Endothelial cell of umbilical vein (primary cell): Measurements from ENCODE around the gene ALDH5A1. TPM values are rescaled to one million over a fixed set of nuclear protein-coding genes. Genes with fewer than 3 reads are reported as not detected.

Source experiments
- BruUV-seq: library from RNA; stranded (reverse); fragments of 400-500 nt; replicated peaks from 2 replicates; lab custom pipeline; 2021; lab: Mats Ljungman, UMichigan
- CTCF ChIA-PET: fragments of 300-600, 350-600 bp; sonication (Branson Sonifier 250); formaldehyde crosslinking; loops from one replicate; lab custom pipeline; 2021; ENCODE audit warnings: antibody characterized with exemption, inconsistent platforms; lab: Charles Lee
- POLR2A ChIA-PET: fragments of 300-600, 350-600 bp; sonication (Branson Sonifier 250); formaldehyde crosslinking; loops from one replicate; lab custom pipeline; 2021; ENCODE audit warnings: antibody characterized with exemption, inconsistent platforms; lab: Charles Lee
- DNase-seq: peaks from one replicate; pipeline ENCODE4 v3.0.0-alpha.2; 2011; ENCODE audit warnings: low read depth, low spot score
- FAIRE-seq: peaks from 2 replicates; lab custom pipeline; 2011; peaks lifted over from hg19 to GRCh38; lab: Jason Lieb, UNC
- H2AFZ ChIP-seq: 2 replicates; pipeline ENCODE4 v1.6.0; 2012; ENCODE audit warnings: low read depth, low read length, control low read depth, inconsistent platforms
- H3K27ac ChIP-seq: 2 replicates; pipeline ENCODE4 v1.5.1; 2011; ENCODE audit warnings: low read depth, mild to moderate bottlenecking, control low read depth, low read length, moderate library complexity; ENCODE audit not compliant: insufficient read depth
- H3K27me3 ChIP-seq, 2 experiments: 2 replicates each; pipeline versions ENCODE4 v1.6.0 to v1.6.1; 2011; ENCODE audit warnings: low read length in 2 of 2, mixed read lengths in 1 of 2; ENCODE audit not compliant: control insufficient read depth in 2 of 2, insufficient read depth in 2 of 2
- H3K36me3 ChIP-seq, 2 experiments: 2 replicates in 1 of 2; 3 replicates in 1 of 2; pipeline ENCODE4 v1.5.1; 2011; ENCODE audit warnings: low read length in 2 of 2, mild to moderate bottlenecking in 1 of 2, moderate library complexity in 1 of 2; ENCODE audit not compliant: control insufficient read depth in 2 of 2, insufficient read depth in 2 of 2; ENCODE audit errors: extremely low read depth in 1 of 2
- H3K4me1 ChIP-seq: 3 replicates; pipeline ENCODE4 v1.5.1; 2011; ENCODE audit warnings: mild to moderate bottlenecking, low read length; ENCODE audit not compliant: control insufficient read depth, insufficient read depth; ENCODE audit errors: extremely low read depth
- H3K4me2 ChIP-seq: 2 replicates; pipeline ENCODE4 v1.6.1; 2011; ENCODE audit warnings: low read length, control low read depth, mixed read lengths; ENCODE audit not compliant: insufficient read depth
- H3K4me3 ChIP-seq, 3 experiments: fragments of 200-600 bp in 1 of 3; sonication (generic), shearing (Covaris generic) in 1 of 3; replicated peaks in 1 of 3; 2 replicates each; pipeline ENCODE4 v1.5.1; 2011 to 2016; ENCODE audit warnings: control low read depth in 3 of 3, low read length in 3 of 3, mild to moderate bottlenecking in 2 of 3, inconsistent platforms in 1 of 3, low read depth in 1 of 3, moderate library complexity in 1 of 3; ENCODE audit not compliant: insufficient read depth in 1 of 3
- H3K79me2 ChIP-seq: 2 replicates; pipeline ENCODE4 v1.6.0; 2012; ENCODE audit warnings: low read length, inconsistent platforms; ENCODE audit not compliant: control insufficient read depth, insufficient read depth
- H3K9ac ChIP-seq: replicated peaks from 2 replicates; pipeline ENCODE3; 2011; ENCODE audit warnings: low read length, control low read depth; ENCODE audit not compliant: insufficient read depth; ENCODE audit errors: extremely low read depth
- H3K9me1 ChIP-seq: replicated peaks from 3 replicates; pipeline ENCODE4 v1.6.0; 2011; ENCODE audit warnings: mild to moderate bottlenecking, low read length; ENCODE audit not compliant: control insufficient read depth, insufficient read depth; ENCODE audit errors: extremely low read depth
- H3K9me3 ChIP-seq: replicated peaks from 2 replicates; pipeline ENCODE4 v1.5.1; 2012; ENCODE audit warnings: low read length, inconsistent platforms; ENCODE audit not compliant: control insufficient read depth, insufficient read depth
- H4K20me1 ChIP-seq: replicated peaks from 2 replicates; pipeline ENCODE3; 2011; ENCODE audit warnings: mild to moderate bottlenecking, low read length; ENCODE audit not compliant: control insufficient read depth, insufficient read depth; ENCODE audit errors: extremely low read depth
- CTCF ChIP-seq, 2 donors: IDR thresholded peaks; 1 replicate in 1 of 2; 2 replicates in 1 of 2; pipeline ENCODE4 v1.5.1; 2011; ENCODE audit warnings: low read length in 2 of 2, mild to moderate bottlenecking in 2 of 2, moderate library complexity in 2 of 2, control low read depth in 1 of 2, inconsistent platforms in 1 of 2, low read depth in 1 of 2; ENCODE audit not compliant: insufficient read depth in 1 of 2; ENCODE audit errors: extremely low read depth in 1 of 2
- GATA2 ChIP-seq: IDR thresholded peaks from 2 replicates; pipeline ENCODE4 v1.7.0; 2011; ENCODE audit warnings: low read depth, mild to moderate bottlenecking, moderate library complexity, mixed read lengths, low read length; ENCODE audit not compliant: insufficient read length, insufficient read depth
- JUN ChIP-seq: IDR thresholded peaks from 2 replicates; pipeline ENCODE4 v1.6.1; 2011; ENCODE audit warnings: borderline replicate concordance, low read depth; ENCODE audit not compliant: insufficient read length, insufficient read depth
- dilution Hi-C: fragments of 300-500 bp; cut with MboI; formaldehyde crosslinking; loops from one replicate; pipeline ENCODE4 v1.15.0; 2019; ENCODE audit warnings: low sequenced_read_pairs; ENCODE audit not compliant: extremely low pct_ligation_motif_present
- intact Hi-C: fragments of 100-400 bp; cut with micrococcal nuclease; formaldehyde crosslinking; loops from one replicate; pipeline ENCODE4 v1.10.0; 2022
- polyA plus RNA-seq, 4 experiments: library from polyadenylated mRNA; depleted of rRNA in 3 of 4; stranded (reverse) in 3 of 4; unstranded in 1 of 4; fragments of >200 nt; gene quantifications; 2 replicates each; pipeline versions ENCODE4 v1.2.1 to v1.2.3, GENCODE V29; 2011 to 2012; ENCODE audit warnings: missing spikeins in 1 of 4
- total RNA-seq: library from RNA; stranded (reverse); gene quantifications from 2 replicates; pipeline ENCODE4 v1.2.3, GENCODE V29; 2021

Gene ALDH5A1
- total and polyA plus RNA-seq, 2 donors (not counting 3 experiments of a cell fraction or from before 2014, with no cell fraction given) = 0.51 to 1.1 TPM

- intact Hi-C loops = loop anchor here (1.0 to 5.0 kb wide), 3 partner anchors 114 to 185 kb away; no protein-coding TSS in a partner anchor
- POLR2A ChIA-PET = no interaction called here
- peak; percentile 83 for FAIRE-seq
Measured at GRCh38 chr6:24581084-24581669, 86.4 kb downstream of the ALDH5A1 start.

More at GRCh38 chr6:24581084-24581669, 86.4 kb downstream of the ALDH5A1 start:
- Histone ChIP-seq H2AFZ (no peak overlapping the region), H3K4me3 (no peak overlapping the region), H3K27ac (no peak overlapping the region), H3K9ac (no peak overlapping the region), H3K36me3 (no peaks in the 10 kb centered on the region), H3K79me2 (no peaks in the 10 kb centered on the region), H3K27me3 (peaks cover 2 to 4% of the 10 kb centered on the region in 2 experiments), H4K20me1 (no peaks in the 10 kb centered on the region), H3K9me3 (no peaks in the 10 kb centered on the region), H3K4me2 (no peak overlapping the region), H3K4me1 (no peaks in the 10 kb centered on the region), H3K9me1 (no peaks in the 10 kb centered on the region)
- DNase-seq = peak; percentile 56
- TF ChIP-seq JUN (no peak), CTCF (IDR thresholded peaks at IDR 0.05; ENCODE audit: extremely low read depth in 1 of 2, insufficient read depth in 1 of 2, low read depth in 1 of 2, low read length in 2 of 2) (peak; percentile 80 to 85), GATA2 (no peak)
- BruUV-seq = no TSS peak
- CTCF ChIA-PET = interaction anchor here (0.6 to 8.7 kb wide), 50 partner anchors 8 to 684 kb away, joined by 3 to 124 read pairs (median 4); partner anchors contain the start of genes ACOT13, ALDH5A1, GMNN and TDP2
- dilution Hi-C loops = no loop called here
